ENCODE measurements around the gene EEF1A2. TPM values are rescaled to one million over a fixed set of nuclear protein-coding genes. Genes with fewer than 3 reads are reported as not detected.

EEF1A2 gene
- total and polyA plus RNA-seq, 2 of the 4 experiments (the other 2 are of a cell fraction), result 1.3 to 4.6 TPM

DNA sequence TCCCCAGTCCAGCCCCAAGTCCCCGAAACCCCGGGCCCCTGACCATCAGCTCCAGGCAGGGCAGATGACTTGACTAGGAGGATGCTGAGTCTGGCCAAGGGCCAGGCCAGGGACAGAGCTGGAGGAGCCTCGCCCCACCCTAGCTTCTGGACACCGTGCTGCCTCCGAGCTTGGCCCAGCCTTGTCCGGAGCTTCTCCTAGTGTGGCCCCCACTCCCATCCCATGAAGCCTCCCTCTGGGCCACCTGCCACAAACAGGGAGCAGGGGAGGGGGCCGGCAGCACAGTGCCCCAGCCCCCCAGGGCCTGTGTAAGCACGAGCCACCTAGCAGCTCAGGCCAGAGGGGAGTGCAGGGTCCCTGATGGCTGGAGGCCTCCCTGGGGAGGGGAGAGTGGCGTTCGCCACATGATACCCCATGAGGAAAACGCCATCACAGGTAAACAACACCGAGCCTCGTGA is 5.3 kb downstream of the EEF1A2 start:
- 74% methylated on average over 5 of the region's 13 CpGs; no CpG with 5 or more reads in 1 of the 2 experiments for WGBS, 2 experiments (ENCODE audit: extremely low coverage in 2 of 2, insufficient read length in 1 of 2)
- H3K79me1 ChIP-seq (ENCODE audit: low read depth in 1 of 2, low read length in 2 of 2), result no peaks in the 10 kb centered on the region
- H3K36me3 ChIP-seq (ENCODE audit: control insufficient read depth, insufficient read depth, low read length), result no peaks in the 10 kb centered on the region
- in situ Hi-C loops (cut with MboI; ENCODE audit: low sequenced_read_pairs), result no loop called here
- H3K23ac ChIP-seq (ENCODE audit: low read depth, low read length), result no peak overlapping the region
- no peak overlapping the region for H2BK20ac ChIP-seq (ENCODE audit: low read depth, low read length)
- H3K56ac ChIP-seq (ENCODE audit: extremely low read depth, insufficient read depth, low read length), result no peak overlapping the region
- H4K5ac ChIP-seq (ENCODE audit: low read depth, low read length), result no peak overlapping the region
- POLR2A ChIA-PET (ENCODE audit: unreplicated experiment), result no interaction called here
- H3K4me1 ChIP-seq (ENCODE audit: control insufficient read depth, insufficient read depth, low read length), result no peaks in the 10 kb centered on the region
- no peak overlapping the region for H3K18ac ChIP-seq (ENCODE audit: low read depth, low read length)
- no peak for TF ChIP-seq CTCF (conservative IDR thresholded peaks at IDR 0.05; ENCODE audit: low read depth, low read length)
- TF ChIP-seq MAFK (IDR thresholded peaks at IDR 0.05; ENCODE audit: low read depth, low read length), result no peak
- TF ChIP-seq RFX5 (IDR thresholded peaks at IDR 0.05; ENCODE audit: low read depth, low read length), result no peak
- TF ChIP-seq USF2 (IDR thresholded peaks at IDR 0.05; ENCODE audit: low read depth, low read length), result no peak
- no peak for TF ChIP-seq MXI1 (IDR thresholded peaks at IDR 0.05; ENCODE audit: borderline replicate concordance, low read depth, low read length)
- TF ChIP-seq SMC3 (IDR thresholded peaks at IDR 0.05; ENCODE audit: low read depth, low read length), result no peak
- TF ChIP-seq FOS (IDR thresholded peaks at IDR 0.05; ENCODE audit: low read depth, low read length), result no peak
- no peak for TF ChIP-seq RCOR1 (IDR thresholded peaks at IDR 0.05; ENCODE audit: insufficient replicate concordance, low read length)
- no peak for TF ChIP-seq POLR2A (IDR thresholded peaks at IDR 0.05; ENCODE audit: low read depth, low read length)
- TF ChIP-seq BHLHE40 (IDR thresholded peaks at IDR 0.05; ENCODE audit: low read depth, low read length), result no peak
- no peak for TF ChIP-seq NFE2L2 (IDR thresholded peaks at IDR 0.05; ENCODE audit: low read depth, low read length)
- TF ChIP-seq CHD1 (IDR thresholded peaks at IDR 0.05; ENCODE audit: low read depth, low read length), result no peak
- no peak for TF ChIP-seq CEBPB (IDR thresholded peaks at IDR 0.05; ENCODE audit: low read depth, low read length)
- no peak for TF ChIP-seq MAZ (IDR thresholded peaks at IDR 0.05; ENCODE audit: borderline replicate concordance, low read depth, low read length)
- no peak for TF ChIP-seq RAD21 (IDR thresholded peaks at IDR 0.05; ENCODE audit: low read length)
- no peaks in the 10 kb centered on the region for H3K9me1 ChIP-seq (ENCODE audit: insufficient read depth, low read length)
- H3K4me3 ChIP-seq (ENCODE audit: insufficient read depth, low read depth, low read length), result no peak overlapping the region
- no peaks in the 10 kb centered on the region for H3K9me3 ChIP-seq (ENCODE audit: control insufficient read depth, insufficient read depth, low read length)
- BruUV-seq (replicated peaks), result no TSS peak
- dilution Hi-C loops (cut with HindIII; ENCODE audit: low sequenced_read_pairs, unreplicated experiment), result no loop called here
- peaks cover 10% of the 10 kb centered on the region; the same call in 1 of the 2 replicates for H3K27me3 ChIP-seq (ENCODE audit: control insufficient read depth, insufficient read depth, low read length)
- no peak overlapping the region for H4K91ac ChIP-seq (ENCODE audit: insufficient read depth, low read depth, low read length)
- H3K9ac ChIP-seq (ENCODE audit: low read depth, low read length), result no peak overlapping the region
- H3K27ac ChIP-seq (ENCODE audit: insufficient read depth, low read length), result no peak overlapping the region
- no peak overlapping the region for H3K4ac ChIP-seq (ENCODE audit: low read depth, low read length)
- CTCF ChIA-PET, result no interaction called here
- H4K8ac ChIP-seq (ENCODE audit: low read depth in 2 of 2, low read length in 2 of 2), result no peak overlapping the region
- H2AK5ac ChIP-seq (ENCODE audit: low read depth, low read length), result no peak overlapping the region
- H2BK15ac ChIP-seq (ENCODE audit: low read depth, low read length), result no peak overlapping the region
- no peak overlapping the region for H2BK5ac ChIP-seq (ENCODE audit: low read depth, low read length, poor library complexity, severe bottlenecking)
- no peak overlapping the region for H3K4me2 ChIP-seq (ENCODE audit: low read depth, low read length)
- ATAC-seq (ENCODE audit: low read depth) (no peak), DNase-seq (no peak)
- no peak overlapping the region for H2BK120ac ChIP-seq (ENCODE audit: low read depth, low read length)
- no peak overlapping the region for H2AK9ac ChIP-seq (replicated peaks; ENCODE audit: low read depth, low read length, poor library complexity)
- peaks cover 4% of the 10 kb centered on the region for H4K20me1 ChIP-seq (ENCODE audit: insufficient read depth, low read length)
- intact Hi-C loops (cut with micrococcal nuclease), result no loop called here
- no peak overlapping the region for H3K14ac ChIP-seq (replicated peaks; ENCODE audit: low read depth, low read length)
- no peak overlapping the region for H2AFZ ChIP-seq (replicated peaks; ENCODE audit: low read length, poor library complexity)

Measured in IMR-90 (cell line).